ENCODE results near the gene SLC25A2. TPM values are rescaled to one million over a fixed set of nuclear protein-coding genes. Genes with fewer than 3 reads are reported as not detected.
"Not testable (repeated sequence)": the region's sequence is repeated elsewhere in the genome, so short reads cannot be mapped to it uniquely, and the experiment has no call there.

The SLC25A2 gene
- total RNA-seq, 1 experiment from 2014 or later, result 0.28 TPM

GRCh38 chr5:141340781-141341354 lies 37.0 kb upstream of the SLC25A2 start:
- CTCF ChIA-PET; H3K27me3 ChIP-seq (ENCODE audit: control insufficient read depth, insufficient read depth, low read length); H3K9me3 ChIP-seq (ENCODE audit: control insufficient read depth, insufficient read depth, low read depth, low read length); H3K36me3 ChIP-seq (ENCODE audit: control insufficient read depth, insufficient read depth, low read length); H3K4me3 ChIP-seq (ENCODE audit: low read depth in 2 of 2, low read length in 2 of 2); ATAC-seq; H3K4me1 ChIP-seq (ENCODE audit: control insufficient read depth, insufficient read depth, low read length); POLR2A ChIA-PET; intact Hi-C loops (cut with micrococcal nuclease; ENCODE audit: unreplicated experiment); H3K27ac ChIP-seq (ENCODE audit: low read length); BruUV-seq (replicated peaks); DNase-seq (ENCODE audit: low read depth, low spot score): not testable (repeated sequence)
- in situ Hi-C loops (cut with HindIII; ENCODE audit: low pct_unique_long_range_greater_than_20kb, low sequenced_read_pairs), result loop anchor here (25.0 kb wide), 1 partner anchor 154 kb away; the partner anchor contains the start of genes PCDHB10, PCDHB11, PCDHB16 and PCDHB8

DNA sequence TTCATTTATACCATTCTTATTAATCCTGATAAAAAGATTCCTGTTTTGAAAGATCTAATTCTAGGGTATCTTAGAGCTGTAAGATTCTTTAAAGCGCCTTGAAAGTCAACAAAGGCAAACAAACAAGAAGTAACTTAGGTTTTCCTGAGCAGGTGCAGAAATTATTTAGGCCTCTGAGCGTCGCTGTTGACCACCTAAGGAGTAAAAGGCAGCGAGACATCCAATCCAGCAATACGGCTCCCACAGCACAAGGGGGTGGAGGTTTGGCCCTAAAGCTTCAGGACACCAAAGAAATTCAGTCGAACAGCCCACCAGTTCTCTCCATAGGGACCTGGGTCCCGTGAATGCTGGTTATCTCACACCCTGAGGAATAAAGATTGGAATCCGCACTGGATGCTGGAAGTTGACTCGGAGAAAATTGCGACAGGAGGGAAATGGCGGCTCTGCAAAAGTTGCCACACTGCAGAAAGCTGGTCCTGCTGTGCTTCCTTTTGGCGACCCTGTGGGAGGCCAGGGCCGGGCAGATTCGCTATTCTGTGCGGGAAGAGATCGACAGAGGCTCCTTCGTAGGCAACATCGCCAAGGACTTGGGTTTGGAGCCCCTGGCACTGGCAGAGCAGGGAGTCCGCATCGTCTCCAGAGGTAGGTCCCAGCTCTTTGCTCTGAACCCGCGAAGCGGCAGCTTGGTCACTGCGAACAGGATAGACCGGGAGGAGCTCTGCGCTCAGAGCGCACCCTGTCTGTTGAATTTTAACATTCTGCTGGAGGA lies 34.9 kb upstream of the SLC25A2 start, which contains the start of gene PCDHGA2:
TSS of gene PCDHGA2 (plus strand) at position 223 of the 769 bp plus-strand sequence.
- Histone ChIP-seq H3K27me3 (ENCODE audit: control insufficient read depth, insufficient read depth, low read length) (no peaks in the 10 kb centered on the region), H3K4me1 (ENCODE audit: control insufficient read depth, insufficient read depth, low read length) (no peaks in the 10 kb centered on the region), H3K36me3 (ENCODE audit: control insufficient read depth, insufficient read depth, low read length) (no peaks in the 10 kb centered on the region), H3K9me3 (ENCODE audit: control insufficient read depth, insufficient read depth, low read depth, low read length) (peaks cover 6% of the 10 kb centered on the region; the same call in 1 of the 2 replicates), H3K27ac (ENCODE audit: low read length) (no peak within 1 kb of the TSS), H3K4me3 (ENCODE audit: low read depth in 2 of 2, low read length in 2 of 2) (no peak within 1 kb of the TSS)
- ChIA-PET POLR2A (interaction anchor here (0.6 kb wide), 1 partner anchor 298 kb away, joined by 6 read pairs; the partner anchor contains the start of genes HDAC3 and RELL2), CTCF (interaction anchor here (0.8 to 1.1 kb wide), 2 partner anchors 8 to 9 kb away, joined by 3 to 7 read pairs; partner anchors contain the start of gene PCDHGA1)
- in situ Hi-C loops (cut with HindIII; ENCODE audit: low pct_unique_long_range_greater_than_20kb, low sequenced_read_pairs), result loop anchor here (25.0 kb wide), 1 partner anchor 151 kb away; the partner anchor contains the start of genes PCDHB10, PCDHB11, PCDHB16 and PCDHB8
- BruUV-seq (replicated peaks), result no TSS peak
- ATAC-seq (no peak), DNase-seq (ENCODE audit: low read depth, low spot score) (no peak)
- intact Hi-C loops (cut with micrococcal nuclease; ENCODE audit: unreplicated experiment), result no loop called here
- TF ChIP-seq, protein P1, sequence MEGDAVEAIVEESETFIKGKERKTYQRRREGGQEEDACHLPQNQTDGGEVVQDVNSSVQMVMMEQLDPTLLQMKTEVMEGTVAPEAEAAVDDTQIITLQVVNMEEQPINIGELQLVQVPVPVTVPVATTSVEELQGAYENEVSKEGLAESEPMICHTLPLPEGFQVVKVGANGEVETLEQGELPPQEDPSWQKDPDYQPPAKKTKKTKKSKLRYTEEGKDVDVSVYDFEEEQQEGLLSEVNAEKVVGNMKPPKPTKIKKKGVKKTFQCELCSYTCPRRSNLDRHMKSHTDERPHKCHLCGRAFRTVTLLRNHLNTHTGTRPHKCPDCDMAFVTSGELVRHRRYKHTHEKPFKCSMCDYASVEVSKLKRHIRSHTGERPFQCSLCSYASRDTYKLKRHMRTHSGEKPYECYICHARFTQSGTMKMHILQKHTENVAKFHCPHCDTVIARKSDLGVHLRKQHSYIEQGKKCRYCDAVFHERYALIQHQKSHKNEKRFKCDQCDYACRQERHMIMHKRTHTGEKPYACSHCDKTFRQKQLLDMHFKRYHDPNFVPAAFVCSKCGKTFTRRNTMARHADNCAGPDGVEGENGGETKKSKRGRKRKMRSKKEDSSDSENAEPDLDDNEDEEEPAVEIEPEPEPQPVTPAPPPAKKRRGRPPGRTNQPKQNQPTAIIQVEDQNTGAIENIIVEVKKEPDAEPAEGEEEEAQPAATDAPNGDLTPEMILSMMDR (IDR thresholded peaks at IDR 0.05), result peak; percentile 36
- no peak for TF ChIP-seq REST (IDR thresholded peaks at IDR 0.05; ENCODE audit: insufficient read depth in 1 of 2, low read depth in 2 of 2, low read length in 1 of 2)
- no peak for TF ChIP-seq SIN3A (IDR thresholded peaks at IDR 0.05; ENCODE audit: borderline replicate concordance, insufficient read depth, low read depth, low read length)

DNA sequence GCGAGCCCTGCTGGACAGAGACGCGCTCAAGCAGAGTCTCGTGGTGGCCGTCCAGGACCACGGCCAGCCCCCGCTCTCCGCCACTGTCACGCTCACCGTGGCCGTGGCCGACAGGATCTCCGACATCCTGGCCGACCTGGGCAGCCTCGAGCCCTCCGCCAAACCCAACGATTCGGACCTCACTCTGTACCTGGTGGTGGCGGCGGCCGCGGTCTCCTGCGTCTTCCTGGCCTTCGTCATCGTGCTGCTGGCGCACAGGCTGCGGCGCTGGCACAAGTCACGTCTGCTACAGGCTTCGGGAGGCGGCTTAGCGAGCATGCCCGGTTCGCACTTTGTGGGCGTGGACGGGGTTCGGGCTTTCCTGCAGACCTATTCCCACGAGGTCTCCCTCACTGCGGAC lies 28.7 kb upstream of the SLC25A2 start:
- not testable (repeated sequence) for BruUV-seq (replicated peaks); H3K27me3 ChIP-seq (ENCODE audit: control insufficient read depth, insufficient read depth, low read length)

More for the DNA sequence above, 28.7 kb upstream of the SLC25A2 start:
- ATAC-seq; H3K27ac ChIP-seq (ENCODE audit: low read length); POLR2A ChIA-PET; H3K4me1 ChIP-seq (ENCODE audit: control insufficient read depth, insufficient read depth, low read length); H3K4me3 ChIP-seq (ENCODE audit: low read depth in 2 of 2, low read length in 2 of 2); DNase-seq (ENCODE audit: low read depth, low spot score); intact Hi-C loops (cut with micrococcal nuclease; ENCODE audit: unreplicated experiment); H3K36me3 ChIP-seq (ENCODE audit: control insufficient read depth, insufficient read depth, low read length): not testable (repeated sequence)
- H3K9me3 ChIP-seq (ENCODE audit: control insufficient read depth, insufficient read depth, low read depth, low read length), result peaks cover 12% of the 10 kb centered on the region; the same call in 1 of the 2 replicates
- CTCF ChIA-PET, result interaction anchor here (0.6 kb wide), 2 partner anchors 180 to 256 kb away, joined by 3 to 4 read pairs; no protein-coding TSS in a partner anchor
- in situ Hi-C loops (cut with HindIII; ENCODE audit: low pct_unique_long_range_greater_than_20kb, low sequenced_read_pairs), result loop anchor here (25.0 kb wide), 1 partner anchor 145 kb away; the partner anchor contains the start of genes PCDHB10, PCDHB11, PCDHB16 and PCDHB8
